Astrocyte of the cerebellum (primary cell): ENCODE results near the gene SIPA1L3.

Source experiments
- DNase-seq: peaks from one replicate; pipeline ENCODE4 v3.0.0-alpha.2; 2011; ENCODE audit warnings: low read depth
- H3K4me3 ChIP-seq: 2 replicates; pipeline ENCODE4 v1.5.1; 2011; ENCODE audit warnings: mild to moderate bottlenecking, low read depth, low read length, moderate library complexity
- in situ Hi-C: cut with HindIII; loops from 2 replicates; pipeline ENCODE4 v1.10.0; 2017; ENCODE audit warnings: low sequenced_read_pairs
- TF ChIP-seq, protein P1 (sequence below): IDR thresholded peaks from 2 replicates; pipeline ENCODE4 v1.5.1; 2012; ENCODE audit warnings: low read length, low read depth, moderate library complexity, mild to moderate bottlenecking; ENCODE audit errors: missing control alignments

SIPA1L3 gene

DNA sequence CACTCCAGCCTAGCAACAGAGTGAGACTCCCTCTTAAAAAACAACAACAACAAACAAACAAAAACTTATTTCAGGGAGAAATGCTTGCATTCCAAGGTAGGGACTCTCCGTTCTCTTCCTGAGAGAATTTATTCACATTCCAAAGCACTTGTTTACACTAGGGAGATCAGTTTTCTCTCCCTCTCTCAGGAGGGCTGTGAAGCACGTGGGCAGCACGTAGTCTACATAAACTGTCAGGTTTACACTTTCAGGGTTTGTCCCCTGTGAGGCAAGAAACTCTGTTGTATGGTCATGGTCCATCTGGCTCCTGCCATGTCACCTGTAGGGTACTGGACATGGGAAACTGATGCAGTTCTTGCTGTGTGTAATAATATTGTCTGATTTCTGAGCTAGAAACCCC is 32.2 kb upstream of the SIPA1L3 start:
- TF ChIP-seq, protein P1, sequence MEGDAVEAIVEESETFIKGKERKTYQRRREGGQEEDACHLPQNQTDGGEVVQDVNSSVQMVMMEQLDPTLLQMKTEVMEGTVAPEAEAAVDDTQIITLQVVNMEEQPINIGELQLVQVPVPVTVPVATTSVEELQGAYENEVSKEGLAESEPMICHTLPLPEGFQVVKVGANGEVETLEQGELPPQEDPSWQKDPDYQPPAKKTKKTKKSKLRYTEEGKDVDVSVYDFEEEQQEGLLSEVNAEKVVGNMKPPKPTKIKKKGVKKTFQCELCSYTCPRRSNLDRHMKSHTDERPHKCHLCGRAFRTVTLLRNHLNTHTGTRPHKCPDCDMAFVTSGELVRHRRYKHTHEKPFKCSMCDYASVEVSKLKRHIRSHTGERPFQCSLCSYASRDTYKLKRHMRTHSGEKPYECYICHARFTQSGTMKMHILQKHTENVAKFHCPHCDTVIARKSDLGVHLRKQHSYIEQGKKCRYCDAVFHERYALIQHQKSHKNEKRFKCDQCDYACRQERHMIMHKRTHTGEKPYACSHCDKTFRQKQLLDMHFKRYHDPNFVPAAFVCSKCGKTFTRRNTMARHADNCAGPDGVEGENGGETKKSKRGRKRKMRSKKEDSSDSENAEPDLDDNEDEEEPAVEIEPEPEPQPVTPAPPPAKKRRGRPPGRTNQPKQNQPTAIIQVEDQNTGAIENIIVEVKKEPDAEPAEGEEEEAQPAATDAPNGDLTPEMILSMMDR, result no peak
- in situ Hi-C loops, result no loop called here
- no peak for DNase-seq
- H3K4me3 ChIP-seq, result no peak overlapping the region

DNA sequence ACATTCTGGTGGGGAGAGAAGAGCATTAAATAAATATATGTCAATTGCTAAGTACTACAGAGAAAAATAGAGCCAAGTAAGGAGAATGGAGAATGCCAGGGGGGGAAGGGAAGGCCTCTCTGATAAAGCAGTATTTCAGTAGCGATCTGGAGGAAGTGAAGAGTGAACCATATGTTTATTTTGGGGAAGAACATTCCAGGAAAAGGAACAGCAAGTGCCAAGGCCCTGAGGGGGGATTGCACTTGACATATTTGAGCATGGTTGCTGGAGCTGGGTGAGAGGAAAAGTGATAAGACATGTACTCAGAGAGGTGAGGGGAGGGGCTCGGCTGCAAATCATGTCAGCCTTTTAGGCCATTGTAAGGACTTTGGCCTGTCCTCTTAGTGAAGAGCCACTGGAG is 31.0 kb upstream of the SIPA1L3 start:
- DNase-seq, result no peak
- no peak overlapping the region for H3K4me3 ChIP-seq
- TF ChIP-seq, protein P1, result no peak
- in situ Hi-C loops, result no loop called here

DNA sequence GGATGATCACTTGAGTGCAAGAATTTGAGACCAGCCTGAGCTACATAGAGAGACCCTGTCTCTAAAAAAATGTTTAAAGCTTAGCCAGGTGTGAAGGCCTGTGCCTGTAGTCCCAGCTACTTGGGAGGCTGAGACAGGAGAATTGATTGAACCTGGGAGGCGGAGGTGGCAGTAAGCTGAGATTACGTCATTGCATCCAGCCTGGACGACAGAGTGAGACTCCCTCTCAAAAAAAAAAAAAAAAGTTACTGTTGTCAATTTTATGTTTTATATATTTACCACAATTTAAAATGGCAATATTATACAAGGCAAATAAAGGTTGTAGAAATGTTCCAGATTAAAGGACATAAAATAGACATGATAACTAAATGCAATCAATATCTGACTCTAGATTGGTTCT is 29.9 kb upstream of the SIPA1L3 start:
- in situ Hi-C loops, result no loop called here

DNA sequence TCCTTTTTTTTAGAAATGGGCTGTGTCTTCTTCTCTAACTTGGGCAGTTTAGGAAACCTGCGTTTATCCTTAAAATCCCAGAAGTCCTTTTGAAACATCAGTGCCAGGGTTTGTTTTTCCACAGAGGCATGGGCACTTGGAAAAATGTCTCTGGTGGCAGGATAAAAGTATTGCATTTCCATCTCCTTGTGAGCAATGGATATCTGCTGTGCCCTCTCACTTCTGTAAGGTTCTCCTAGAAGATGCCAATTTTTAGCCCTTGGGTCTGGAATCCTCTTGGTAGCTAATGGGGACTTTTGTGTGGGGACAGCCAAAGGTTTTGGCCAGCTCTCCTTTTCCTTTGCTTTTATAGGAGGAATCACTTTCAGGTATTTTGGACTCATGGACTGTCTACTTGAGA is 21.6 kb upstream of the SIPA1L3 start:
- in situ Hi-C loops, result no loop called here
- H3K4me3 ChIP-seq, result no peak overlapping the region
- no peak for DNase-seq
- TF ChIP-seq, protein P1, result no peak

More for the DNA sequence above, 29.9 kb upstream of the SIPA1L3 start:
- H3K4me3 ChIP-seq, result no peak overlapping the region
- DNase-seq, result no peak
- TF ChIP-seq, protein P1, result no peak

DNA sequence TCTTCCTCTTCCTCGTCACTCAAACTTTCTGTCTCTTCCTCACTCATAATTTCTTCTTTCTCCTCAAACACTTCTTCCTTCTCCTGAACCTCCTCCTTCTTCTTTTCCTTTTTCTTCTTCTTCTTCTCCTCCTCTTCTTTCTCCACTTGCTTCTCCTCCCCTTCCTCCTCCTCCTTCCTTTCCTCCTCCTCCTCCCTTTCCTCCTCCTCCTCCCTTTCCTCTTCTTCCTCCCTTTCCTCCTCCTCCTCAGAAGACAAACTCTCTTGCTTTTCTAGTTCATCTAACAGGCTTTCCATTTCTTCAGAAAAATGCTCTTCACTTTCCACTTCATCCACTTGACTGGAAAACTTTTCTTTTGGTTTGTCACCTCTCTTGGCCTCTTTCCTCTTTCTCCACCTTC is 20.4 kb upstream of the SIPA1L3 start:
- TF ChIP-seq, protein P1, result no peak
- in situ Hi-C loops, result no loop called here

DNA sequence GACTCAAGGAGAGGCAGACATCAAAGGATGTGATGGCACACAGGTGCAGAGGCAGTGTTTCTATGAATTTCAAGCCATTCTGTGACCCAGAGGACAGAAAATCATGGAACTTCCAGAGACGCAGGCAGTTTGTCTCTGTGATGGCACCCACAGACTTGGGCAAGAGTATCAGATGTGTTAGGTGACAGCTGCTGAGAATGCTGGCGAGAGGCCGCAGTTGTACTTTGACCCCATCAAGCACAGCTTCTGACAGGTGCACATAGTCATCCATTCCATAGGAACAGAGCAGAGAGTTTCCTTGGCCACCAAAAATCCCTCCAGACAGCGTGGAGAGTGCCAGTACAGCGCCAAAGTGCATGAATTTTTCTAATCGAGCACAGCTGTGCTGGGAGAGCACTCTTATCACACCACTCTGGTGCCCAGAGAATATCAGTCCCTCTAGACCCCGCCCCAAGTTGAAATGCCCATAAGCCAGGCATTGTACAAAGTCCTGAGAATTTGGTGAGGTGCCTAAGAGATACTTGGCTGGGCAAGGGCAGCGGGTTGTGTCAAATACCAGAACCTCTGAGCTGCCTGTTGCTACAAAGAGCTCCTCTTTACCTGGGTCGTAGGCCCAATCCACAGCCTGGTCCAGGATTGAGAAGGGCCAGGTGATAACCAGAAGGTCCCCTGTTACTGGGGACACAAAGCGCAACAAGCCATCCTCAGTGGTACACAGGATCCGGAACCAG is 13.0 kb upstream of the SIPA1L3 start:
- in situ Hi-C loops, result loop anchor here (10.0 kb wide), 1 partner anchor 361 kb away; the partner anchor contains the start of gene PPP1R14A
- no peak for DNase-seq
- H3K4me3 ChIP-seq, result no peak overlapping the region
- TF ChIP-seq, protein P1, result no peak

More for the DNA sequence above, 20.4 kb upstream of the SIPA1L3 start:
- DNase-seq, result no peak
- H3K4me3 ChIP-seq, result no peak overlapping the region
